Measurements from ENCODE around the gene PRPF8. TPM values are rescaled to one million over a fixed set of nuclear protein-coding genes. Genes with fewer than 3 reads are reported as not detected.
A peak's percentile ranks its signal among the peaks of the same experiment; 100 is the strongest.

PRPF8 gene
- total RNA-seq, 1 donor from 2014 or later: 247 TPM

DNA sequence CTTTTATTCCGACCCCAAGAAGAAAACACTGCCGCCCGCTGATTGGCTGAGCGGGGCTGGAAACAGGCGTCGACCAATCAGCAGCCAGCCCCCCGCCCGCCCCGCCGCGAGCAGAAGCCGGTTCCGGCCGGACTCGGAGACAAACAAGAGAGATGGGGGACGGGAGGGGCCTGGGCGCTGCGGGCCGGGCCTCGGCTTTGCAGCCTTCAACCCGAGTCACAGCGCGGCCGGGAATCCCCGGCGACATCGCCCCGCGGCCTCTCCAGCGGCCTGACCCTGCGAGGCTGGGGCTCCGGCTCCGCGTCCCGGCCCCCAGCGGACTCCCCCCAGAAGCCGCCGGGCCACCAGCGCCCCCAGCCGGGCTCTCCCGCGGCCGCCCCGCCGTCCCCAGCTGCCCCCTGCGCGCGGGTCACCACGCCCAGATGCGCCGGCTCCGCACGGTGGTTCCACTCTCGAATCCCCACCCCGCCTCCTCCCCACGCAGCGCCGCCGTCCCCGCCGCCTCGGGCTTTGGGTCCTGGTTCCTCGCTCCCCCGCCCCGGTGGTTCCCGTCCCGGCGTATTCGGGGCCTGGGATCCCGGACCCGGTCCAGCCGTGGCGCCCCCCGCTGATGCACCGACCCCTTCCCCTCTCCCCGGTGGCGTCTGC is 55.7 kb downstream of the PRPF8 start:
- intact Hi-C loops (cut with DNase I): loop anchor here (2.0 kb wide), 1 partner anchor 54 kb away; no protein-coding TSS in a partner anchor
- Histone ChIP-seq H3K4me3 (peak overlapping the region; percentile 69 to 96), H3K27ac (peak overlapping the region; percentile 95), H3K9me3 (no peaks in the 10 kb centered on the region), H3K27me3 (no peaks in the 10 kb centered on the region), H3K36me3 (no peaks in the 10 kb centered on the region), H3K4me1 (peaks cover 16% of the 10 kb centered on the region)
- peak in 1 of 2 donors; percentile 55 for TF ChIP-seq POLR2AphosphoS5 (IDR thresholded peaks at IDR 0.05; ENCODE audit: insufficient read depth in 1 of 2, low read depth in 1 of 2)
- peak in 2 of 3 experiments; percentile 18 to 39 for TF ChIP-seq CTCF (IDR thresholded peaks at IDR 0.05)
- no peak for TF ChIP-seq POLR2A (IDR thresholded peaks at IDR 0.05)
- peak in 1 of 2 donors; percentile 97 for DNase-seq (ENCODE audit: extremely low spot score in 2 of 2)

DNA sequence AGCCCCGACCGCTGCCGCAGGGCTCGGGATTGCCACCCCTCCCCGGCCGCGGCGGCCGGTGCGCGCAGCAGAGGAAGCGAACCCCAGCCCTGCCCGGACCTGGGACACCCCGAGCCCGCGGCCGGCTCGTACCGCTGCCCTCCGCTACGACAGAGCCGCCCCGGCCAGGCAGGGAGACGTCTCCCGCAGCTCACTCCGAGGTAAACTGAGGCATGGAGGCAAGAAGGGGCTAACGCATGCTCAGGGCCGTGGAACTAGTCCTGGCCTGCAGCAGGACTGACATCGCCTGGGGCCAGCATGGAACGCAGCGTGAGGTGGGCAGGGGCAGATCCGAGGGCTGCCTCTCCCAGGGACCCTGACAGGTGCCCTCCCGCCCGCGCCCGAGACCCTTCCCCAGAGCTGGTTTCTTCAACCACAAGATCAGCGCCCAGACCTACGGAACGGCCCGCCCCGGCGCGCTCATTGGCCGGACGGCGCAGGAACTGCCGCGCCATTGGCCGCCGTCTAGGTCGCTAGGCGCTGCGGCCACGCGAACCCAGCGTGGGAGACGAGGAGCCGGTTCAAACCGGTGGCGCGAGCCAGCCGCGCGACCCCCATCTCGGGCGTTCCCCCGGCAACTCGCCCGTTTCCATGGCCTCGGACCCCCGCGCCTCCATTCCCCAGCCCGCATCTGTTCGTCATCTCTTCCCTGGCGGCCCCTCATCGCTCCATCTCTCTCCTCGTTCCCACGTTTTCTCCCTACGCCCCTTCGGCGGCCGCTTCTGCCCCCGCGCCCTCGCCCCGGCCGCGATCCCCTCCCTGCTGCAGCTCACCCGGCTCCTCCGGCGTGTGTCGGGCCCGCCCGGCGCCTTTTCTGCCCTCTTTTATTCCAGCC is 56.4 kb downstream of the PRPF8 start, which contains the start of gene SLC43A2:
TSS of gene SLC43A2 (minus strand) at position 853 of the 874 bp plus-strand sequence. CDS start 960 bp downstream, outside the sequence.
- TF ChIP-seq POLR2A (IDR thresholded peaks at IDR 0.05): peak in 1 of 2 donors; percentile 9
- TF ChIP-seq POLR2AphosphoS5 (IDR thresholded peaks at IDR 0.05; ENCODE audit: insufficient read depth in 1 of 2, low read depth in 1 of 2): peak in 1 of 2 donors; percentile 75
- no peak for TF ChIP-seq CTCF (IDR thresholded peaks at IDR 0.05)
- Histone ChIP-seq H3K27ac (peak within 1 kb of the TSS; percentile 95), H3K4me1 (peaks cover 16% of the 10 kb centered on the region), H3K9me3 (no peaks in the 10 kb centered on the region), H3K27me3 (no peaks in the 10 kb centered on the region), H3K4me3 (peak within 1 kb of the TSS; percentile 69 to 96), H3K36me3 (no peaks in the 10 kb centered on the region)
- intact Hi-C loops (cut with DNase I): loop anchor here (2.0 kb wide), 1 partner anchor 53 kb away; no protein-coding TSS in a partner anchor
- DNase-seq (ENCODE audit: extremely low spot score in 2 of 2): no peak

- H3K9me3 ChIP-seq: no peaks in the 10 kb centered on the region
- DNase-seq (ENCODE audit: extremely low spot score in 2 of 2): no peak
- intact Hi-C loops (cut with DNase I): no loop called here
- H3K36me3 ChIP-seq: no peaks in the 10 kb centered on the region
- H3K27me3 ChIP-seq: no peaks in the 10 kb centered on the region
- peaks cover 16% of the 10 kb centered on the region for H3K4me1 ChIP-seq
- peak overlapping the region; percentile 69 to 96 for H3K4me3 ChIP-seq
- H3K27ac ChIP-seq: peak overlapping the region; percentile 95
- no peak for TF ChIP-seq POLR2A (IDR thresholded peaks at IDR 0.05)
- TF ChIP-seq CTCF (IDR thresholded peaks at IDR 0.05): no peak
- no peak for TF ChIP-seq POLR2AphosphoS5 (IDR thresholded peaks at IDR 0.05; ENCODE audit: insufficient read depth in 1 of 2, low read depth in 1 of 2)
These were observed 57.3 kb downstream of the PRPF8 start for GRCh38 chr17:1627182-1627981.

DNA sequence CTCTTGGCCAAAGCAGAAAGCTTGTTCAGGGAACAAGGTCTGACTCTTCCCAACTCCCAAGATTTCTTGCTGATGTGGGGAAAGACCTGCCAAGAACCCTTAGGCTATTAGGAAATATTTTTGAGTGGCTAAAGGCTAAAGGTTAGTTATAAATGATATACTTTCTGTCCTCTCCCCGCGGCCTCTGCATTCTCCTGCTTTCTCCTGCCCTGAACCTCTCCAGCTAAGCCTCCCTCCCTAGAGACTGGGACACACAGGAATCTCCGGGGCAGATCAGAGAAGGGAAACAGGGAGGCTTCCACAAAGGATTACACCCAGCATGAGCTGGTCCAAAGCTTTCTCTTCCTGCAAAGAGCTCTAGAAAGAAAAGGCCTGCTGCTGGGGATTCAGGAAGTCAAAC is 58.3 kb downstream of the PRPF8 start:
- Histone ChIP-seq H3K4me3 (no peak overlapping the region), H3K4me1 (peaks cover 16% of the 10 kb centered on the region), H3K27ac (no peak overlapping the region), H3K9me3 (no peaks in the 10 kb centered on the region), H3K36me3 (no peaks in the 10 kb centered on the region), H3K27me3 (no peaks in the 10 kb centered on the region)
- intact Hi-C loops (cut with DNase I): no loop called here
- DNase-seq (ENCODE audit: extremely low spot score in 2 of 2): no peak
- no peak for TF ChIP-seq CTCF (IDR thresholded peaks at IDR 0.05)
- TF ChIP-seq POLR2A (IDR thresholded peaks at IDR 0.05): no peak
- no peak for TF ChIP-seq POLR2AphosphoS5 (IDR thresholded peaks at IDR 0.05; ENCODE audit: insufficient read depth in 1 of 2, low read depth in 1 of 2)
